OCI-LY3 (cell line): ENCODE results near the gene WWOX.

ENCODE experiments used
- H2AFZ ChIP-seq: fragments of 200-600, 300-600 bp; shearing (Covaris generic); 2 replicates; pipeline ENCODE4 v1.6.0; 2014; ENCODE audit warnings: antibody characterized with exemption, low read depth, low read length
- H3K27ac ChIP-seq: fragments of 200-600, 300-600 bp; sonication (generic); 2 replicates; pipeline ENCODE4 v1.5.1; 2014; ENCODE audit warnings: mild to moderate bottlenecking, low read length, moderate library complexity, mixed read lengths
- H3K27me3 ChIP-seq: fragments of 200-600, 300-600 bp; sonication (generic); 2 replicates; pipeline ENCODE4 v1.6.1; 2014; ENCODE audit warnings: low read depth, low read length, mixed read lengths
- H3K36me3 ChIP-seq: fragments of 200-600, 300-600 bp; sonication (generic); replicated peaks from 2 replicates; pipeline ENCODE3; 2014; ENCODE audit warnings: low read depth, low read length, mixed read lengths
- H3K4me1 ChIP-seq: fragments of 300-600, 200-600 bp; sonication (generic); 2 replicates; pipeline ENCODE4 v1.6.1; 2014; ENCODE audit warnings: low read length, mixed read lengths
- H3K4me2 ChIP-seq: fragments of 200-600, 300-600 bp; sonication (generic); 2 replicates; pipeline ENCODE4 v1.6.1; 2014; ENCODE audit warnings: low read length, mixed read lengths
- H3K4me3 ChIP-seq: fragments of 300-600, 200-600 bp; sonication (generic); 2 replicates; pipeline ENCODE4 v1.5.1; 2014; ENCODE audit warnings: antibody characterized with exemption, mild to moderate bottlenecking, low read length, moderate library complexity
- H3K79me2 ChIP-seq: fragments of 300-600, 200-600 bp; shearing (Covaris generic); 2 replicates; pipeline ENCODE4 v1.6.1; 2014; ENCODE audit warnings: mild to moderate bottlenecking, low read length, mixed read lengths
- H3K9ac ChIP-seq: fragments of 300-600, 200-600 bp; shearing (Covaris generic); 2 replicates; pipeline ENCODE4 v1.6.0; 2014; ENCODE audit warnings: mild to moderate bottlenecking, low read length, moderate library complexity
- H3K9me3 ChIP-seq: fragments of 200-600, 300-600 bp; shearing (Covaris generic); 2 replicates; pipeline ENCODE4 v1.6.1; 2014; ENCODE audit warnings: low read length, mixed read lengths; ENCODE audit not compliant: insufficient read depth
- H4K20me1 ChIP-seq: fragments of 200-600, 300-600 bp; sonication (generic); 2 replicates; pipeline ENCODE4 v1.6.1; 2016; ENCODE audit warnings: low read length, mixed read lengths; ENCODE audit not compliant: insufficient read depth
- EZH2phosphoT487 ChIP-seq: fragments of 200-600 bp; shearing (Covaris generic); IDR thresholded peaks from 2 replicates; pipeline ENCODE4 v1.6.1; 2018; ENCODE audit warnings: antibody characterized with exemption, mixed run types, low read depth
- TF ChIP-seq, protein P1 (sequence below): fragments of 200-600, 300-600 bp; sonication (generic); IDR thresholded peaks from 2 replicates; pipeline ENCODE4 v1.5.1; 2014; ENCODE audit warnings: antibody characterized with exemption, low read length, low read depth

The WWOX gene

DNA sequence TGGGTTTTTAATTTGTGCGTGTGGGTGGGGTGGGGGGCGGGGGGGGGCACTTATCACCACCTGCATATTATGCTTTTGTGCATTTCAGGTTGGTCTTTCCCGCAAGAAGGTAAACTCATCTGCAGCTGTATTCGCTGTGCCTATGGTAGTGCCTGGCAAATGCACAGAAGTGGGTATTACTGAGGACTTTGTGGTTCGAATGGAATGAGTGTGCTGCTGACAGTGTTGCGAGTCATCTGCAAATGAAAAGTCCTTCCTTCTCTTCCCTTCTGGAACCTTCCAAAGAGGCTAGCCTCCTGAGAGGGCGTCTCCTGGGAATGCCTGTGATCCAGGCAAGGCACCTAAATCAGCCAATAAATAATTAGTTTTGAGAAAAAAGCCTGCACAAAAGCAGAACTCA, 968.1 kb downstream of the WWOX start:
- no peaks in the 10 kb centered on the region for H3K4me1 ChIP-seq
- H3K4me3 ChIP-seq, result no peak overlapping the region
- no peak overlapping the region for H3K4me2 ChIP-seq
- H2AFZ ChIP-seq, result no peak overlapping the region
- H3K36me3 ChIP-seq, result no peaks in the 10 kb centered on the region
- TF ChIP-seq EZH2phosphoT487, result no peak
- TF ChIP-seq, protein P1, sequence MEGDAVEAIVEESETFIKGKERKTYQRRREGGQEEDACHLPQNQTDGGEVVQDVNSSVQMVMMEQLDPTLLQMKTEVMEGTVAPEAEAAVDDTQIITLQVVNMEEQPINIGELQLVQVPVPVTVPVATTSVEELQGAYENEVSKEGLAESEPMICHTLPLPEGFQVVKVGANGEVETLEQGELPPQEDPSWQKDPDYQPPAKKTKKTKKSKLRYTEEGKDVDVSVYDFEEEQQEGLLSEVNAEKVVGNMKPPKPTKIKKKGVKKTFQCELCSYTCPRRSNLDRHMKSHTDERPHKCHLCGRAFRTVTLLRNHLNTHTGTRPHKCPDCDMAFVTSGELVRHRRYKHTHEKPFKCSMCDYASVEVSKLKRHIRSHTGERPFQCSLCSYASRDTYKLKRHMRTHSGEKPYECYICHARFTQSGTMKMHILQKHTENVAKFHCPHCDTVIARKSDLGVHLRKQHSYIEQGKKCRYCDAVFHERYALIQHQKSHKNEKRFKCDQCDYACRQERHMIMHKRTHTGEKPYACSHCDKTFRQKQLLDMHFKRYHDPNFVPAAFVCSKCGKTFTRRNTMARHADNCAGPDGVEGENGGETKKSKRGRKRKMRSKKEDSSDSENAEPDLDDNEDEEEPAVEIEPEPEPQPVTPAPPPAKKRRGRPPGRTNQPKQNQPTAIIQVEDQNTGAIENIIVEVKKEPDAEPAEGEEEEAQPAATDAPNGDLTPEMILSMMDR, result no peak
- H3K27me3 ChIP-seq, result peaks cover 36% of the 10 kb centered on the region; the same call in 1 of the 2 replicates
- no peak overlapping the region for H3K9ac ChIP-seq
- H3K9me3 ChIP-seq, result no peaks in the 10 kb centered on the region
- H3K79me2 ChIP-seq, result no peaks in the 10 kb centered on the region
- no peaks in the 10 kb centered on the region; the same call in 1 of the 2 replicates for H4K20me1 ChIP-seq
- H3K27ac ChIP-seq, result no peak overlapping the region

GRCh38 chr16:79069121-79069520, 969.7 kb downstream of the WWOX start:
- no peaks in the 10 kb centered on the region for H3K79me2 ChIP-seq
- peaks cover 29% of the 10 kb centered on the region for H3K27me3 ChIP-seq
- no peak overlapping the region for H3K9ac ChIP-seq
- no peak overlapping the region for H3K4me2 ChIP-seq
- H3K27ac ChIP-seq, result no peak overlapping the region
- H4K20me1 ChIP-seq, result no peaks in the 10 kb centered on the region; the same call in 1 of the 2 replicates
- no peak overlapping the region for H2AFZ ChIP-seq
- H3K4me1 ChIP-seq, result no peaks in the 10 kb centered on the region
- TF ChIP-seq, protein P1, result no peak
- no peak for TF ChIP-seq EZH2phosphoT487
- no peak overlapping the region for H3K4me3 ChIP-seq
- no peaks in the 10 kb centered on the region for H3K36me3 ChIP-seq
- H3K9me3 ChIP-seq, result no peaks in the 10 kb centered on the region

DNA sequence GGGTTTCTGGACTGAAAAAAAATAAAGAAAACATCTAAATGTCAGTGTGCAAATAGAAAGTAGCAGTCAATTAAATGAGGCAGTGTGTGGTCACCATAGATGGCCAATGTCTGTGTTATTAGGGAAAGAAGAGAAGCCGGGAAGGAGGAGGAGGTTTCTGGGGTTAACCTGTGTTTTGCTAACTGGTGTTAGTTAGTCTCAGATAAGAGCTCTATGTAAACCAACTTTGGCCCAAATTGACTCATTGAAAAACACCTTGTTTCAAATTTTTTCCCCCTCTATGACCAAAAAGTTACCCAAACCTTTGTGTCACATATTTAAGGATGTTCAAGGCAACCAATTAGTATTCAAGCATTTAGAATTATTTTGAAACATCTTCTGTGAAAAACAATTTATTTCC, 970.2 kb downstream of the WWOX start:
- Histone ChIP-seq H3K4me1 (no peaks in the 10 kb centered on the region), H3K36me3 (no peaks in the 10 kb centered on the region), H2AFZ (no peak overlapping the region), H3K27ac (no peak overlapping the region), H3K4me3 (no peak overlapping the region), H3K79me2 (no peaks in the 10 kb centered on the region), H3K9me3 (no peaks in the 10 kb centered on the region), H3K9ac (no peak overlapping the region), H4K20me1 (no peaks in the 10 kb centered on the region; the same call in 1 of the 2 replicates), H3K4me2 (no peak overlapping the region), H3K27me3 (peaks cover 32% of the 10 kb centered on the region)
- TF ChIP-seq EZH2phosphoT487, result no peak
- TF ChIP-seq, protein P1, result no peak

GRCh38 chr16:79071424-79071823, 972.0 kb downstream of the WWOX start:
- Histone ChIP-seq H3K9ac (no peak overlapping the region), H3K27me3 (peaks cover 37% of the 10 kb centered on the region), H3K4me3 (no peak overlapping the region), H3K4me1 (no peaks in the 10 kb centered on the region), H3K9me3 (no peaks in the 10 kb centered on the region), H4K20me1 (no peaks in the 10 kb centered on the region; the same call in 1 of the 2 replicates), H3K27ac (no peak overlapping the region), H3K79me2 (no peaks in the 10 kb centered on the region), H3K36me3 (no peaks in the 10 kb centered on the region), H3K4me2 (no peak overlapping the region), H2AFZ (no peak overlapping the region)
- TF ChIP-seq, protein P1, result no peak
- TF ChIP-seq EZH2phosphoT487, result no peak
